Keratinocyte (primary cell): ENCODE measurements around the gene HEMGN. TPM values are rescaled to one million over a fixed set of nuclear protein-coding genes. Genes with fewer than 3 reads are reported as not detected.

Experiments used
- DNase-seq: peaks from one replicate; pipeline ENCODE4 v3.0.0-alpha.2; 2011; ENCODE audit warnings: low read depth, missing footprints, low spot score
- FAIRE-seq: peaks from 2 replicates; lab custom pipeline; 2011; peaks lifted over from hg19 to GRCh38; lab: Jason Lieb, UNC
- H2AFZ ChIP-seq: 2 replicates; pipeline ENCODE4 v1.6.0; 2012; ENCODE audit warnings: low read length, control low read depth, inconsistent platforms; ENCODE audit not compliant: control insufficient read depth
- H3K27ac ChIP-seq: 2 replicates; pipeline ENCODE4 v1.5.1; 2011; ENCODE audit warnings: low read length; ENCODE audit not compliant: control insufficient read depth, insufficient read depth
- H3K27me3 ChIP-seq: 3 replicates; pipeline ENCODE4 v1.6.0; 2011; ENCODE audit warnings: low read length; ENCODE audit not compliant: control insufficient read depth, insufficient read depth; ENCODE audit errors: extremely low read depth
- H3K36me3 ChIP-seq, 2 experiments: 2 replicates in 1 of 2; 3 replicates in 1 of 2; pipeline ENCODE4 v1.5.1; 2011; ENCODE audit warnings: low read length in 2 of 2, mild to moderate bottlenecking in 1 of 2; ENCODE audit not compliant: control insufficient read depth in 2 of 2, insufficient read depth in 2 of 2; ENCODE audit errors: extremely low read depth in 1 of 2
- H3K4me1 ChIP-seq: 3 replicates; pipeline ENCODE4 v1.5.1; 2011; ENCODE audit warnings: low read length; ENCODE audit not compliant: control insufficient read depth, insufficient read depth; ENCODE audit errors: extremely low read depth
- H3K4me2 ChIP-seq: 3 replicates; pipeline ENCODE4 v1.6.0; 2011; ENCODE audit warnings: low read depth, low read length; ENCODE audit not compliant: control insufficient read depth, insufficient read depth; ENCODE audit errors: extremely low read depth
- H3K4me3 ChIP-seq, 3 experiments: fragments of 200-600 bp in 1 of 3; sonication (generic) in 1 of 3; 2 replicates in 2 of 3; 3 replicates in 1 of 3; pipeline ENCODE4 v1.5.1; 2011 to 2016; ENCODE audit warnings: low read length in 3 of 3, mild to moderate bottlenecking in 3 of 3, control low read depth in 2 of 3, inconsistent platforms in 1 of 3, low read depth in 1 of 3, mixed read lengths in 1 of 3, mixed run types in 1 of 3, moderate library complexity in 1 of 3; ENCODE audit not compliant: control insufficient read depth in 2 of 3, insufficient read depth in 2 of 3; ENCODE audit errors: extremely low read depth in 1 of 3
- H3K79me2 ChIP-seq: 2 replicates; pipeline ENCODE4 v1.6.0; 2012; ENCODE audit warnings: low read length; ENCODE audit not compliant: control insufficient read depth, insufficient read depth
- H3K9ac ChIP-seq: 3 replicates; pipeline ENCODE4 v1.6.0; 2011; ENCODE audit warnings: low read length; ENCODE audit not compliant: control insufficient read depth, insufficient read depth; ENCODE audit errors: extremely low read depth
- H3K9me1 ChIP-seq: 3 replicates; pipeline ENCODE4 v1.6.0; 2011; ENCODE audit warnings: low read length; ENCODE audit not compliant: control insufficient read depth, insufficient read depth; ENCODE audit errors: extremely low read depth
- H3K9me3 ChIP-seq: 2 replicates; pipeline ENCODE4 v1.5.1; 2012; ENCODE audit warnings: low read depth, low read length; ENCODE audit not compliant: control insufficient read depth
- H4K20me1 ChIP-seq: 3 replicates; pipeline ENCODE4 v1.6.0; 2011; ENCODE audit warnings: low read length; ENCODE audit not compliant: control insufficient read depth, insufficient read depth; ENCODE audit errors: extremely low read depth
- CTCF ChIP-seq, 3 experiments: IDR thresholded peaks in 1 of 3; conservative IDR thresholded peaks in 1 of 3; optimal IDR thresholded peaks in 1 of 3; 2 replicates in 2 of 3; 3 replicates in 1 of 3; pipeline versions ENCODE3 to v1.5.1; 2011; ENCODE audit warnings: low read length in 3 of 3, mild to moderate bottlenecking in 3 of 3, moderate library complexity in 2 of 3, control low read depth in 1 of 3, inconsistent platforms in 1 of 3; ENCODE audit not compliant: insufficient read depth in 2 of 3; ENCODE audit errors: extremely low read depth in 1 of 3
- EZH2 ChIP-seq: IDR thresholded peaks from one replicate; pipeline ENCODE4 v1.6.1; 2012; ENCODE audit warnings: inconsistent platforms, mild to moderate bottlenecking, low read length, moderate library complexity
- dilution Hi-C: fragments of 300-500 bp; cut with MboI; formaldehyde crosslinking; loops from one replicate; pipeline ENCODE4 v1.7.0; 2020; ENCODE audit warnings: low sequenced_read_pairs; ENCODE audit not compliant: extremely low pct_ligation_motif_present
- polyA plus RNA-seq, 5 experiments: library from polyadenylated mRNA; depleted of rRNA in 3 of 5; stranded (reverse) in 3 of 5; stranded (forward) in 1 of 5; unstranded in 1 of 5; fragments of >200 nt; gene quantifications; 1 replicate in 1 of 5; 2 replicates in 3 of 5; 3 replicates in 1 of 5; pipeline versions ENCODE4 v1.2.1 to v1.2.3, GENCODE V29; 2011 to 2012; ENCODE audit warnings: missing spikeins in 2 of 5, low read depth in 1 of 5, low replicate concordance in 1 of 5

The HEMGN gene
- polyA plus RNA-seq, 1 donor (not counting 4 experiments of a cell fraction or from before 2014, with no cell fraction given) = not detected

DNA sequence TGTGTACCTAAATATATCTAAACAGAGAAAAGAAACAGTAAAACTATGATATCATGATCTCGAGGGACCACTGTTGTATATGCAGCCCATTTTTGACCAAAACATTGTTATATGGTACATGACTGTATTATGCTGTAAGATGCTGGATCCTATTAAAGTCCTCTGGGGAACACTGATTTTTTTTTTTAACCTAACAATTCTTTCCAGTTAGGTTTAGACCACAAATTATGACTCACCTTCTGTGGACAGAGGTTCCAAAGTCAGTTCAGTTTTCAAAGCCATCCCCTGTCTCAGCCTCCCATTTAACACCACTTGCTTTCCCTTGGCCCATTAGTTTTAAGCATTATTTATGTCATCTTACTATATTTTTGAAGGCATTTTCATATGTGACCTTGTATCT is 42.8 kb downstream of the HEMGN start:
- no peak for FAIRE-seq

DNA sequence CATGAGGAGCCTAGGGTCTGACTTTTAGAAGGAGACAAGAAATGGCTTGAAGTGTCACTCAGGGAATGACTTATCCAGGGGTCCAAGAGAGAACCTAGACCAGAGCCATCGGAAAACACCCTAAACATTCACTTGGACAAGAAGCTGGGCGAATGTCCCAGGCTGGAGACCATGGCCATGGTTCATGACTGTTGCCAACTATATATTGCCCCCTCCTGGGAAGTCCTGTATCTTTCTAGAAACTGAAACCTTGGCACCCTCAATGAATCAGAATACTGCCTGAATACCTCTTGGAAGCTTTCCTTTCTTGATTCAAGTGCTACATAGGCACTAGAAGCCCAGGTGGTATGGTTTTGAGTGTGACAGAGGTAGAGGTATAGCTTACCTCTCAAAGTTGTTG is 45.6 kb downstream of the HEMGN start:
- H3K9me1 ChIP-seq = no peaks in the 10 kb centered on the region
- FAIRE-seq (no peak), DNase-seq (no peak)
- H4K20me1 ChIP-seq = no peaks in the 10 kb centered on the region
- no peak overlapping the region for H2AFZ ChIP-seq
- no peaks in the 10 kb centered on the region for H3K9me3 ChIP-seq
- peaks cover 9% of the 10 kb centered on the region for H3K4me1 ChIP-seq
- no peaks in the 10 kb centered on the region for H3K27me3 ChIP-seq
- no peak overlapping the region for H3K4me2 ChIP-seq
- no peaks in the 10 kb centered on the region for H3K79me2 ChIP-seq
- TF ChIP-seq CTCF (optimal IDR thresholded peaks at IDR 0.05 in 1 of 3, IDR thresholded peaks at IDR 0.05 in 1 of 3, conservative IDR thresholded peaks at IDR 0.05 in 1 of 3; ENCODE audit: extremely low read depth in 1 of 3, insufficient read depth in 2 of 3, low read length in 3 of 3) (no peak), EZH2 (no peak)
- no peak overlapping the region for H3K9ac ChIP-seq
- H3K27ac ChIP-seq = no peak overlapping the region
- H3K36me3 ChIP-seq = no peaks in the 10 kb centered on the region
- dilution Hi-C loops = no loop called here
- H3K4me3 ChIP-seq = no peak overlapping the region

More for the DNA sequence above, 42.8 kb downstream of the HEMGN start:
- Histone ChIP-seq H3K4me1 (no peaks in the 10 kb centered on the region), H3K9me1 (no peaks in the 10 kb centered on the region), H3K9ac (no peak overlapping the region), H3K27me3 (no peaks in the 10 kb centered on the region), H2AFZ (no peak overlapping the region), H3K79me2 (no peaks in the 10 kb centered on the region), H3K9me3 (no peaks in the 10 kb centered on the region), H3K27ac (no peak overlapping the region), H3K36me3 (no peaks in the 10 kb centered on the region), H3K4me2 (no peak overlapping the region), H4K20me1 (no peaks in the 10 kb centered on the region), H3K4me3 (no peak overlapping the region)
- dilution Hi-C loops = no loop called here
- TF ChIP-seq CTCF (optimal IDR thresholded peaks at IDR 0.05 in 1 of 3, IDR thresholded peaks at IDR 0.05 in 1 of 3, conservative IDR thresholded peaks at IDR 0.05 in 1 of 3; ENCODE audit: extremely low read depth in 1 of 3, insufficient read depth in 2 of 3, low read length in 3 of 3) (no peak), EZH2 (no peak)
- DNase-seq = no peak
